Mesangial cell (primary cell): ENCODE measurements around the gene WHAMM. TPM values are rescaled to one million over a fixed set of nuclear protein-coding genes. Genes with fewer than 3 reads are reported as not detected.

ENCODE experiments used
- total RNA-seq: library from RNA; depleted of rRNA; stranded (reverse); fragments of >200 nt; gene quantifications from 2 replicates; pipeline ENCODE4 v1.2.3, GENCODE V29; 2015

Gene WHAMM
- 4.2 and 9.3 TPM in 2 replicates for total RNA-seq

GRCh38 chr15:82809308-82810060 is at the start of gene WHAMM:
WHAMM (plus strand) TSS chr15:82809628; CDS start chr15:82809727, 99 bp downstream.

GRCh38 chr15:82805994-82806406 is 3.4 kb upstream of the WHAMM start, which contains the start of gene FSD2:
FSD2 (minus strand) TSS chr15:82806069; CDS start chr15:82787390, 18,679 bp downstream.

Other genes with a start within 250 kb of the WHAMM start
- 0.65 and 1.4 TPM in 2 replicates for gene CPEB1, start 162.3 kb upstream of the WHAMM start, total RNA-seq
- 0.16 and 0.63 TPM in 2 replicates for gene AP3B2, start 99.8 kb upstream of the WHAMM start, total RNA-seq
- not detected in 2 replicates for gene FSD2, start 3.6 kb upstream of the WHAMM start, total RNA-seq
- 36.4 and 47.9 TPM in 2 replicates for gene HOMER2, start 143.1 kb downstream of the WHAMM start, total RNA-seq
- gene RAMAC, start 176.6 kb downstream of the WHAMM start, total RNA-seq, result 19.7 and 20.4 TPM in 2 replicates
- gene C15orf40, start 202.0 kb downstream of the WHAMM start, total RNA-seq, result 9.8 and 21.5 TPM in 2 replicates